Left ventricle myocardium inferior (tissue), 1 donor: ENCODE results near the gene ST6GALNAC5. TPM values are rescaled to one million over a fixed set of nuclear protein-coding genes. Genes with fewer than 3 reads are reported as not detected.

Experiments used
- DNase-seq: peaks from one replicate; pipeline ENCODE4 v3.0.0-alpha.2; 2020
- H3K27ac ChIP-seq: fragments of 200-600 bp; replicated peaks from 2 replicates; pipeline ENCODE4 v1.8.0; 2021
- H3K27me3 ChIP-seq: fragments of 200-600 bp; 2 replicates; pipeline ENCODE4 v1.8.0; 2021; ENCODE audit warnings: low read depth
- H3K36me3 ChIP-seq: fragments of 200-600 bp; 2 replicates; pipeline ENCODE4 v1.8.0; 2021
- H3K4me1 ChIP-seq: fragments of 200-600 bp; 2 replicates; pipeline ENCODE4 v1.8.0; 2021
- H3K4me3 ChIP-seq: fragments of 200-600 bp; 2 replicates; pipeline ENCODE4 v1.8.0; 2021; ENCODE audit warnings: mild to moderate bottlenecking, moderate library complexity
- H3K9me3 ChIP-seq: fragments of 200-600 bp; replicated peaks from 2 replicates; pipeline ENCODE4 v1.8.0; 2021
- CTCF ChIP-seq: fragments of 200-600 bp; IDR thresholded peaks from 2 replicates; pipeline ENCODE4 v1.8.0; 2021; ENCODE audit warnings: antibody characterized with exemption, mild to moderate bottlenecking, borderline replicate concordance
- intact Hi-C: fragments of 100-400 bp; cut with micrococcal nuclease; formaldehyde crosslinking; loops from one replicate; pipeline ENCODE4 v1.11.0; 2022
- total RNA-seq: library from RNA; stranded (reverse); fragmentation: NEBNext Ultra II Directional; extraction: Animal tissue kit (Norgen Biotek cat#: 25700); gene quantifications from one replicate; pipeline ENCODE4 v1.2.1, GENCODE V29; 2021
- donor health status: DM: no; HTN: yes; CAD: no; lungs with severe emphysema.

The ST6GALNAC5 gene
- total RNA-seq, 1 donor from 2014 or later, result 0.41 TPM

DNA sequence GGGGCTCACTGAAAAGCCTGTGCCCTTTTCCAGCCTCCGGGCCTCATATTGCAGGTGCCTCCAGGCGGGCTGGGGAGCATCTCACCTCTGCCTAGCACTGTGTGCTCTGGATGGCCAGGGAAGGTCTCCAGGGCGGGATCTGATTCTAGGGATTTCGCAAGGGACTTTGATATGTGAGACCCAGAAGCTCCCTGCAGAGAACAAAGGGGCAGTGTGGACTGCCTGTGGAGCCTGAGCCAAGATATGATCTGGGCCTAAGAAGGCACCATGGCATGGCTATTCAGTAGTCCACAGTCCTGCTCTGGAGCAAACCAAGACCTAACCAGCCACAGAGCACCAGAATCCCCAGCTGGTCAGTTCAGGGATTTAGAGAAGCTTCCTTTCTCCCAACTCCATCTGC lies 157.2 kb downstream of the ST6GALNAC5 start:
- Histone ChIP-seq H3K4me1 (no peaks in the 10 kb centered on the region), H3K4me3 (no peak overlapping the region), H3K36me3 (no peaks in the 10 kb centered on the region), H3K27ac (no peak overlapping the region), H3K9me3 (no peaks in the 10 kb centered on the region), H3K27me3 (peaks cover 37% of the 10 kb centered on the region)
- TF ChIP-seq CTCF, result no peak
- intact Hi-C loops, result no loop called here
- no peak for DNase-seq

GRCh38 chr1:77025599-77025998 lies 158.3 kb downstream of the ST6GALNAC5 start:
- TF ChIP-seq CTCF, result no peak
- no peak for DNase-seq
- H3K27me3 ChIP-seq, result peaks cover 40% of the 10 kb centered on the region
- no peak overlapping the region for H3K4me3 ChIP-seq
- no peaks in the 10 kb centered on the region for H3K9me3 ChIP-seq
- intact Hi-C loops, result no loop called here
- H3K4me1 ChIP-seq, result no peaks in the 10 kb centered on the region
- H3K36me3 ChIP-seq, result no peaks in the 10 kb centered on the region
- no peak overlapping the region for H3K27ac ChIP-seq

DNA sequence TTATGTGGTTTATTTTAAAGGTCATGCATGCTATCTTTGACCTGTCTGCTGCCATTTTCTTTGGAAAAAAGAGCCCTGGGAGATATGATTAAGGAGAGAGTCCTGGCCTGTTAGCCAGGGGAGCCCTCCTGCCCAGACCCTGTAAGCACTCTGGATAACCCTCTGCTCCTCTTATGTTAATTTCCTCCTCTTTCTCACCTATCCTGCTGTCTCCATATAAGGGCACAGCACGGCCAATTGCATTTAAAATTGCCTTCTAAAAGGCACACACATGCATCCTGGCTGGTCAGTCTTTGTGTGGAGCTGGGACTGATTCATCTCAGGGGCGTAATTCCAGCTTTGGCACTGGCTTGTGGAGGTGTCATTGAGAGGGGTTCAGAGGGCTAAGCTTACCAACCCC lies 158.9 kb downstream of the ST6GALNAC5 start:
- H3K4me3 ChIP-seq, result no peak overlapping the region
- no peaks in the 10 kb centered on the region for H3K9me3 ChIP-seq
- no peaks in the 10 kb centered on the region for H3K36me3 ChIP-seq
- no peak for DNase-seq
- intact Hi-C loops, result no loop called here
- H3K4me1 ChIP-seq, result no peaks in the 10 kb centered on the region
- peaks cover 45% of the 10 kb centered on the region for H3K27me3 ChIP-seq
- TF ChIP-seq CTCF, result no peak
- H3K27ac ChIP-seq, result no peak overlapping the region

- Histone ChIP-seq H3K4me1 (no peaks in the 10 kb centered on the region), H3K4me3 (no peak overlapping the region), H3K27me3 (peaks cover 49% of the 10 kb centered on the region), H3K9me3 (no peaks in the 10 kb centered on the region), H3K27ac (no peak overlapping the region), H3K36me3 (no peaks in the 10 kb centered on the region)
- intact Hi-C loops, result no loop called here
- no peak for DNase-seq
- no peak for TF ChIP-seq CTCF
Measured at GRCh38 chr1:77026640-77027039, 159.4 kb downstream of the ST6GALNAC5 start.

- H3K36me3 ChIP-seq, result no peaks in the 10 kb centered on the region
- no peaks in the 10 kb centered on the region for H3K9me3 ChIP-seq
- H3K4me1 ChIP-seq, result no peaks in the 10 kb centered on the region
- H3K4me3 ChIP-seq, result no peak overlapping the region
- H3K27me3 ChIP-seq, result peaks cover 49% of the 10 kb centered on the region
- no peak for DNase-seq
- intact Hi-C loops, result no loop called here
- TF ChIP-seq CTCF, result no peak
- no peak overlapping the region for H3K27ac ChIP-seq
Measured at GRCh38 chr1:77027847-77028246, 160.6 kb downstream of the ST6GALNAC5 start.
